Endothelial cell of umbilical vein (primary cell): ENCODE results near the gene PPP5C.
"Not testable (repeated sequence)": the region's sequence is repeated elsewhere in the genome, so short reads cannot be mapped to it uniquely, and the experiment has no call there.

ENCODE experiments used
- CTCF ChIP-seq, 2 donors: IDR thresholded peaks; 1 replicate in 1 of 2; 2 replicates in 1 of 2; pipeline ENCODE4 v1.5.1; 2011; ENCODE audit warnings: low read length in 2 of 2, mild to moderate bottlenecking in 2 of 2, moderate library complexity in 2 of 2, control low read depth in 1 of 2, inconsistent platforms in 1 of 2, low read depth in 1 of 2; ENCODE audit not compliant: insufficient read depth in 1 of 2; ENCODE audit errors: extremely low read depth in 1 of 2
- EZH2 ChIP-seq: IDR thresholded peaks from 2 replicates; pipeline ENCODE4 v1.6.1; 2012; ENCODE audit warnings: borderline replicate concordance, low read depth, mild to moderate bottlenecking, moderate library complexity, low read length, inconsistent platforms; ENCODE audit not compliant: severe bottlenecking
- POLR2AphosphoS5 ChIP-seq: IDR thresholded peaks from 2 replicates; pipeline ENCODE4 v1.6.1; 2012; ENCODE audit warnings: low read depth, mild to moderate bottlenecking, control low read depth, low read length, moderate library complexity; ENCODE audit not compliant: insufficient read depth

- not testable (repeated sequence) for TF ChIP-seq CTCF (IDR thresholded peaks at IDR 0.05; ENCODE audit: extremely low read depth in 1 of 2, insufficient read depth in 1 of 2, low read depth in 1 of 2, low read length in 2 of 2); POLR2AphosphoS5; EZH2
Measured at GRCh38 chr19:46435689-46436088, 88.8 kb downstream of the PPP5C start.
